Esophagus squamous epithelium (tissue), 4 donors: Measurements from ENCODE around the gene CLDN6.

Experiments used
- CTCF ChIP-seq, 6 experiments: fragments of 450-650 bp in 4 of 6; fragments of 200-600 bp in 2 of 6; sonication (generic) in 2 of 6; IDR thresholded peaks; one replicate each; pipeline ENCODE4 v1.5.1; 2016 to 2019; ENCODE audit warnings: antibody characterized with exemption in 6 of 6, mild to moderate bottlenecking in 4 of 6, moderate library complexity in 4 of 6
- POLR2A ChIP-seq, 4 donors: fragments of 450-650 bp; IDR thresholded peaks; one replicate each; pipeline ENCODE4 v1.6.1; 2017; ENCODE audit warnings: antibody characterized with exemption in 4 of 4, mild to moderate bottlenecking in 4 of 4, moderate library complexity in 3 of 4

- no peak for TF ChIP-seq CTCF (IDR thresholded peaks at IDR 0.05)
- no peak for TF ChIP-seq POLR2A (IDR thresholded peaks at IDR 0.05)
Observed at GRCh38 chr16:3009568-3010390, 8.2 kb downstream of the CLDN6 start.
